Kasumi-1 (cell line): ENCODE results near the gene AFAP1.

ENCODE experiments used
- DNase-seq, 2 experiments: peaks; one replicate each; lab custom pipeline; 2025; lab: John Stamatoyannopoulos, UW

The AFAP1 gene

DNA sequence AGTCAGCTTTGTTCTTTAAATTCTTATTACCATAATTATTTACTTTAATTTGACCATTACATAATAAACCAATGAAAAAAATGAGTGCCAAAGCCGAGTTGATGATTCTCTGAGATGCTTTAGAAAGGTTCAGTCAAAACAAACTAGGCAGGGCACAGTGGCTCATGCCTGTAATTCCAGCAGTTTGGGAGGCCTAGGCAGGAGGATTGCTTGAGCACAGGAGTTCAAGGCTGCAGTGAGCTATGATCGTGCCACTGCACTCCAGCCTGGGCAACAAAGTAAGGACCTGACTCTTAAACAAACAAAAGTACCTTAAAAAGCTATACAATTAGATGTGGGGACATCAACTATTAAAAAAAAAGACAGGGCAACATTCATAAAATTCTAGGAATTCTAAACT is 75.0 kb downstream of the AFAP1 start:
- DNase-seq = no peak

DNA sequence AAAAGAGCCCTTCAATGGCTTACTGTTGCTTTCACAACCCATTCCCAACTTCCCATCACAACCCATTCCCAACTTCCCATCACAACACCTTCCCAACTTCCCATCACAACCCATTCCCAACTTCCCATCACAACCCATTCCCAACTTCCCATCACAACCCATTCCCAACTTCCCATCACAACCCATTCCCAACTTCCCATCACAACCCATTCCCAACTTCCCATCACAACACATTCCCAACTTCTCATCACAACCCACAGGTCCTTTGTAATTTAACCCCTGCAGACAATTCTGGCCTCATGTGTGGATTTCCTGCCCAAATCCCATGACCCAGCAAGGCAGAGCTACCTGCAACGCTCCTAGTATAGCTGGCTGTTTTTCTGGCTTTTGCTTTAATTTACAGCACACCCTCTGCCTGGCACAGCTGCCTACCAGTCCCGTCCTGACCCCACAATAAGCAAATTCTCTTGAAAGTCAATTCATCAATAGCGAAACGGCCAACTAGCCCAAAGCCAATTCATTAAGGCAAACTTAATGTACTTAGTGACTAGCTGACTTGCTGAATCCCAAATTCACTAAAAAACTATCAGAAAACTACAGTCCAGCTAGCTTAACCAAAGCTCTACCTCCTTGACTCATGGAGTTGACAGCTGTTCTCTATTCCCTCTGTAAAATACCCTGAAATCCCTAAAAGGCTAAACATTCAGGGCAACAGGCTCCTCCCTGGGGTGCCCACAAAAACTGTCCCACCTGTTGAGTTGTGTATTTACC is 75.6 kb downstream of the AFAP1 start:
- DNase-seq = no peak

DNA sequence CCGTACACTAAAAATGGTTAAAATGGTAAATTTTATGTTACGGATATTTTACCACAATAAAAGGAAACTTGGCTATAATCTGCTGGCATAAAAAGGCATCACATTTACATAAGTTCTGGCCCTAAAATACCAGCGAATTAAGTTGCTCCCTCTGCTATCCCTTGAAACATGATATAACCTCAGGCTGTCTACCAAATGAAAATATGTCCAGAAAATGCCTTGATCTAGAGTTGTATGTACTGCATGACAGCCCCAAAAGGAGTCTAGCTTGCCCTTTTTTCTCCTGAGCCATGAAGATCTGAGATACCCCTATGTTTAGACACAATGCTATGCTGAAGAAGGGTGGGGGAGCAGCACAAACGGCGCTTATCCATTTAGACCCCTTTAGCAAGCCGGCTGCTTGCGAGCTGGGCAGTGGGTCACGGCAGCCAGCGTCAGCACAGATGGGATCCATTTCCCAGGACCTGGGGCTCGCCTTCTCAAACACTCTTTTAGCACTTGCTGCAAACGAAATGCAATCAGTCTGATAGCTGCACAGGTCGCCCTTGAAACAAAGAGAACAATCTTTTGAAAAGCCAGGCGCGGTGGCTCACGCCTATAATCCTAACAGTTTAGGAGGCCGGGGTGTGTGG is 77.0 kb downstream of the AFAP1 start:
- DNase-seq = no peak

DNA sequence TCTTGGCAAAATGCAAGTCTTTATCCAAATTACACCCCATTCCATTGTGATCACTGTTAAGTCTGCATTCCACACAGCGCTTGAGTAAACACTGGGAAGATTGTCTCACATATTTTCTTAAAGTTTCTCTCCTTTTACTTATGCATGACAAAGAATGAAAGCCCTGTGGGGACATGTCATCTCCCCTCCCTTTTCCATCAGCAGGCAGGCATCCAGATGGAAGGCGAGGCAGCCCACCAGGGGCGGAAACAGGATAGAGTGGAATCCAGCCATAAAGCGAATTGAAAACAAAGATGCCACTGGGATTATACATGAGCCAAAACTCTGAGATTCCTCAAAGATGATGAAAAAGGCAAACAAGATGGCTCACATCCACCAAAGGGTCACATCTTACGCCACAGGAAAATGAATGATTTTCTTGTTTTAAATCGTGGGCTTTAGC is 78.2 kb downstream of the AFAP1 start:
- no peak for DNase-seq

DNA sequence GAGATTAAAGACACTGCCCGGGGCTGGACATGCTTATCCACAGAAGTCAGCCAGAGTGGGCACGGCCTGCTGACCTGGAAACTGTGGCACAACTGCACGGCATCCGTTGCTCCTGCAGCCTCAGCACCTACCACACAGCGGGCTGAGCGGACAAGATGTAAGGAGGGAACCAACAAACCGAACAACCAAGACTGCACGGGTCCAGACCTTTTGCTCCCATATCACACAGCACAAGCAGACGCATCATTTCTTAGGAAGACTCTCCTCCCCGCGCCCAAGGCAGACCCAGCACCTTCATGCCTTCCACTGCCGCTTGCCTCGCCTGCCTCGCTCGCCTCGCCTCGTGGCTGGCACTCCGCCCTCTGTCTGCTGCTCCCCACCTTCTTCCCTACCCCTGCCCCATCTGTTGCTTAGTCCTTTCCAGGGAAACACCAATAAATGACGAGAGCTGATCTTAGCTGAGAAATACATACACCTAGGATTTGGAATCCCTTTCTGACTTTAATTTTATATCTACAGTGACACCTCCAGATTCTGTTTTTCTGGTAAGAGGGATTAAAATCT is 79.0 kb downstream of the AFAP1 start:
- no peak for DNase-seq

DNA sequence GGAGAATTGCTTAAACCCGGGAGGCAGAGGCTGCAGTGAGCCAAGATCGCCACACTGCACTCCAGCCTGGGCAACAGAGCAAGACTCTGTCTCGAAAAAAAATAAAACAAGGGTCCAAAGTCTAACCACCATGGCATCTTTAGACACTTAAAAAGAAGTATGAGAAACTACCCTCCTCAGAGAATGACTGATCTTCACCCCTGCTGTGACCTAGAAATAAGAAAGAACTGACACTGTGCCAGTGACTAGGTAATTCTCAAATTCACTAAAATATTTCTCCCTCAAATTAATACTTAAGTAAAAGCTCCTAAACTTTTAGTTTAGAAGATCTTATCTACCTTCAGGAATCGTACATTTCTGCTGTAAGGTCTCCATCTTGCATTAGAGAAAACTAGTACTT is 80.3 kb downstream of the AFAP1 start:
- DNase-seq = no peak

DNA sequence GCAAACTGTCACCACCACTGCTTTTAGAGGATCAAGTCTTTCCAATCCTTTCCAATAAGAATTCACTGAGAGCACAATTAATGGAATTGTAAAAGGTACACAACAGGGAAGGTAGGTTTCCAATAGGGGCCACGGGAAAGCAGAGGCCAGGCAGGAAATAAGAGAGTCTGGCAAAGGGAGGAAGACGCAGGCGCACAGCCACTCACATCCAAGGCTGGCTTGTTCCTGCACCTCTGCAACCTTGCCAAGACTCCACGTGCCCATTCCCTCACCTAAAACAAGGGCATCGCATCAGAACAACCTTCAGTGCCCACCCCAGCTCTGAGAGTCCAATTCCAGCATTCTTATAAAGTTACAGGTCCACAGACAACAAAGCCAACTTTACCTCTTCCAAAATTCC is 81.2 kb downstream of the AFAP1 start:
- no peak for DNase-seq

DNA sequence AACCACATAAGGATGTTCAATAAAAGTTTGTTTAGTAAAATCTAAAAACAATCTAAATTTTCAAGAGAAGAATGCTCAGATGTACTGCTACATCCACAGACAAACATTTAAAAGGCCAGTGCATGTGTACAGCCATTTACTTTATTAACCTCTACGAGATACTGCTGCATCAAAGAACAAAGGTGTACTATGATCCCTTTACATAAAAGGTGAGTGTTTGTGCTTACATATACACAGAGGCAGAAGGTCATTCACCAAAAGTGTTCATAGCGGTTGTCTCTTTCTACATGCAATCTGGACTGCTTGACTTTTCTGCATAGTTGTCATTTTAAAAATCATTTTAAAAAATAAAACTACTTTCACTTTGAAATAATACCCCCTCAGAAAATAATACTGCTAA is 81.7 kb downstream of the AFAP1 start:
- DNase-seq = no peak

DNA sequence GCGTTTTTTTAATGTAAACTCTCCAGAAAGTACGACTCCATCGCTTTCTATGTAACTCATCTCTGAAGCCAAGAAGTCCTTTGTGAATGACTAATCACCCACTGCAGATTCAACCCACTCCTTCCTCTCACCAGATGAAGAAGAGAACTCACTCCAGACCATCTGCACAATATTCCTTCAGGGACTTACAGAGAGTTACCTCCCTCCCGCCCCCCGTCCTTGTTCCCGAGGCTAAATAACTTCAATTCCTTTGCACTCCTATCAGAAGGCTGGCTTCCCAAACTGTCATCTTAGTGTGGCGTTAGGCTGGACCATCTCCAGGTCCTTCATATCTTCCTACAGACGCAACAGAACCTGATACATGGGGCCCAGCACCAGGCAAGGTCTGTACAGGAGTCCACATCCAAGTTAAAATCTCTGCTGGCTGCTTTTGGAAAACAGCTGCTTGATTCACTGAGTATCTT is 82.4 kb downstream of the AFAP1 start:
- no peak for DNase-seq

DNA sequence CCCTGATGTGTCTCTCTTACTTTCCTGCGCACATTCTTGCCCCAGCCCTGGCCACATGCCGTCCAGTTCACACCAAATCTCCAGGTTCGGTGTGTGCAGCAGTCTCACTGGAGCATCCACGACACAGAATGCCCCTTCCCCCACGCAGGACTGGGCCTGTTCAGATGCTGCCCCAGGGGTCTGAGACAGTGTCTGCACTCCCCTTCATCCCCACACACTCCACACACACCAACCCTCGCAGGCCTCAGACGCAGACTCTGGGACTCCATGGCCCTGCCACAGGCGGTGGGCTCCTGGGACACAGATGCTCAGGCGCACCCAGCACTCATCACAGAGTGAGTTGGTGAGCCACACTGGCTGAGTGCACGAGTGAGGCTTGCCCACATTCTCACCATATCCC is 83.9 kb downstream of the AFAP1 start:
- DNase-seq = no peak

DNA sequence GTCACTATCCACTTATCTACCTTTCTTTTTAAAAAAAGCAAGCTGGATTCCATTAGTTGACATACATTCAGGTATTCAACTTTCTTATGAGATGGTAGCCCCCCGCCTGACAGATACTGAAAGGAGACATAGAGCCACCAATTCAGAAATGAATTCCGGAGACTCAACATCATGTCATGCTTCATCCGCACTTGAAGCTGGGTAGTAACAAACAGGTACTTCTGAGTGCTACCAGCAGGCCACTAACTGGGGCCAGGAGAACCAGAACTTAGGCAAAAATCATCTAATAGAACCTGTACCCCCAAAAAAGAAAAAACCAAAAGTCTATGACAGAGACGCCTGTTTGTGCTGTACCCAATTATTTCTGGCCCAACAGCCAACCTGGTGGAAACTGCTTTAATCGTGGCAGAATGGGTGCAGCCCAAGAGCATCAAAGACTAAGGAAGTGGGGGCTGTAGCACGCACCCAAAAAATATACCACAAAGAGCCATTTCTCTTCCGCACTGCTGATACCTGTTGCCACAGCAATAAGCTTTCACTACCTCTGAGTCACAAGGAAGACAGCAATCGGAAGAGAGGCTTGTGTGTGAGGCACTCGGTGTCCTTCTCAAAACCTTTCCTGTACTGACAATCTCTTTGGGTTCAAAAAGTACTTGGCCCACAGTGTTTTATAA is 84.8 kb downstream of the AFAP1 start:
- no peak for DNase-seq

DNA sequence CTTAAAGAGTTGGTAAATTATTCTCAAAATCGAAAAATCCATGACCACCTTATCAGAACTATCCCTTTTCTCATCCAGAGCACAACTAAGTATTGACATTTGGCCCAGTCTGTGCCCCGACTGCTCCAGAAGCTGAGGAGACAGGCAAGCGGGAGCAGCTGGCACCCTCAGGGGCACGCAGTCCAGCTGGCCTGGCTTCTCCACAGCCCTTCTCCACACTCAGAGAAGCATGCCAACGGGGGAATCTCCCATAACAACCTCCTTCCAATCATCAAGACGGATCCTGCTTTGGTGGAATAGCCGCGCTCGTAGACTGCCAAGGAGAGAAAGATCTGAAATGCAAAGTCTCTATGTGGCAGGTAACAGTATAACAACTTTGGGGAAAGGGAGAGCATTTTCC is 85.4 kb downstream of the AFAP1 start:
- no peak for DNase-seq

DNA sequence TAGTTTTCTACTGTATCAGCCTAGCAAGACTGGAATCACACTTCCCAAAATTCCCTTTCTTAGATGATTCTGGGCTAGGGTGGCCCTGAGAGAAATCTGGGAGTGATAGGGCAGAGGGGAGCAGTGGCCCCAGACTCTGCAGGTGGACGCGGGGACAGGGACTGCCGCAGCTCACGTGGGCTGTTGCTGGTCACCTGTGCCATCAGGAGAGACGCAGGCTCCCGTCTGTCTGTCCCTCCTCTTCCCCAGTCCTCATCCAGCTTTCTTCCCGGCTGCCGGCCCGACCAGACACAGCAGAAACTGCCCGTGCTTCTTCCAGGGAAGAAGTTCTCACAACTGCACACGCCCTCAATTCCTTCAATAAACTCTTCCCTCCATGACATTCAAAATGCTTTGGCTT is 86.4 kb downstream of the AFAP1 start:
- no peak for DNase-seq

DNA sequence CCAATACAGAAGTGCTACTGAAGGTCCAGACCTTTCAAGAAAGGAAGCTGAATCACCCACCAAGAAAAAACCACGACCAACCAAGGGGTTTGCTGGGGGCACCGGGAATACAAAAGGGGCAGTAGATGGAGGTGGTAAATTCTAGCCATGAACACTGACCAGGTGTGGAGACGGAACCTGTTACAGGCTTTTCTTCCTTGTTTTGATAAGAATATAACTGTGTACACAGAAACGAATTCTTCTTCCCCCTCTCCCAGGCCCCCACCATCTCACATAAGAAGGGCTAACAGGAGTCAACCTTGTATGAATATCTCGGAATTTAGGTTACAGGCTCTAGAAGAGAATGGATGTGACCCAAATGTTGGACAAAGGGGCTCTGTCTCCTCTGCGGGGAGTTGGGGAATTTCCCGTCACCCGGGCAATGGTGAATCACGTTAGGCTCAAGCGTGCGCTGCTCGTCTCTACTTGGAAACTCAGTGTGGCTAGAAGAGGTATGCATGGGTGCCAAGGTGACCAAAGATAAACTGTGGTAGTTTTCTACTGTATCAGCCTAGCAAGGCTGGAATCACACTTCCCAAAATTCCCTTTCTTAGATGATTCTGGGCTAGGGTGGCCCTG is 87.0 kb downstream of the AFAP1 start:
- no peak for DNase-seq

DNA sequence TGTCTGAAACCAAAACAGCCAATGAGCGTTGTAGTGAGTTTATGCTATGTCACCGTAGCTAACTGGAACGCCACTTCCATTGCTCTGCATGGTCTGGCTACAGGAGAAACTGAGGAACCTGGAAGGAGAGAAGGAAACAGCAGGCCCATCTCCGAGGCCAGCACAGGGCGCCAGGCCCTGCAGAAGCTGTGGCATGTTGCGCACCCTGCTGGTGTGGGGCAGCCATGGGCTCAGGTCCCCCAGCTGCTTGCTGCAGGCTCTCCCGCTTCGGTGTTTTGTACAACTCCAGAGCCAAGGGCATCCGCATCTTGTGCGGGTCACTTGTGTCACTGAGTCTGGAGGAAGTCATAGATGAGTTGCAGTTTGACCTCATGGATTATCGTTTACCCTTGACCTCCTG is 89.2 kb downstream of the AFAP1 start:
- DNase-seq = no peak

DNA sequence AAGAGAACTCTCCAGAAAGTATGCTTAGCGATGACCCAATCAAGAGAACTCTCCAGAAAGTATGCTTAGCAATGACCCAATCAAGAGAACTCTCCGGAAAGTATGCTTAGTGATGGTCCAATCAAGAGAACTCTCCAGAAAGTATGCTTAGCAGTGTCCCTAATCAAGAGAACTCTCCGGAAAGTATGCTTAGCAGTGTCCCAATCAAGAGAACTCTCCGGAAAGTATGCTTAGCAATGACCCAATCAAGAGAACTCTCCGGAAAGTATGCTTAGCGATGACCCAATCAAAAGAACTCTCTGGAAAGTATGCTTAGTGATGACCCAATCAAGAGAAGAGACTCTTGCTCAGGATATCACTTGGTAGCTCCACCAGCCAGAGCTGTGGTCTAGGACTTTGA is 92.5 kb downstream of the AFAP1 start:
- no peak for DNase-seq

DNA sequence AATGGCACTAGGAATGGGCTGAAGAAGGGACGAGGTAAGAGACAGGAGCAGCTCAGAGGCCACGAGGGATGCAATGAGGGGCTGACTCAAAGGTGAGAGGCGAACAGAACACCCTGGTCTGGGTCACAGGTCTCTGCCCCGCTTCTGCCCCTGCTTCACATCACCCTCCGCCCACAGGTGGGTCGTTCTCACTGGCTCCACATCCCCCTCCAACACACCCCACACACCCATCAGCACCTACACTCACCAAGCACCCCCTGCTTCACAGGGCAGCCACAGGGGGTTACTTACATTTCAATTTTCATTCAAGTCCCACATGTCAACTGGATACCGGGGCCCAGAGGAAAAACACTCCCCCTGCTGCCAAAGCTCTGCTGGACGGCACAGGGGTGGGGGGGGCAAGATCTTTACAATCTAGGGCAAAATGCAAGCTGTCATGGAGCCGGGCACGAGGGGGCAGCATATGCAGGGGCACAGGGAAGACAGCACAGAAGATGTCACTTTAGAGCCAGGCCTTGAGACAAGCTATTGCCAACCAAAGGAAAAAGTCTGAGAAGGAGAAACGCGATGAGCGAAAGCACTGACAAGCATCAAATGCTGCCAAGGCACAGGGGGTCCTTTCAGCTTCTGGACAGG is 94.0 kb downstream of the AFAP1 start:
- DNase-seq = peak; percentile 20 to 25

DNA sequence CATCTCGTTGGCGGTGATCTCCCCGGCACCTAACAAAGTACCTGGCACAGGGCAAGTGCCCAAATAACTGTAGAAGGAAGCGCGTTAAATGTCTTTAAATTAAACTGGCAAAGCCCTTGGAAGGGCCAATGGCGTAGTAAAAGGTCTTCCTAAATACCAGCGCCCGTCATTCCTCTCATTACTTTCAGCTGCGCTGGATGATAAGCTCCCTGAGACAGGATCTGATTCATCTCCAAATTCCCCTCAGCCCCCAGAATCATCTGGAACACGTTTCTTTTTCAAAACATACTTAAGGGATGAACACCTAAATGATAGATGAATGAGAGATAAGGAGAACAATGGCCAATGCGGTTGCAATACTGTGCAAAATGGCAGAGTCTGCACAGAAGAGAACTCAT is 95.1 kb downstream of the AFAP1 start:
- DNase-seq = no peak

DNA sequence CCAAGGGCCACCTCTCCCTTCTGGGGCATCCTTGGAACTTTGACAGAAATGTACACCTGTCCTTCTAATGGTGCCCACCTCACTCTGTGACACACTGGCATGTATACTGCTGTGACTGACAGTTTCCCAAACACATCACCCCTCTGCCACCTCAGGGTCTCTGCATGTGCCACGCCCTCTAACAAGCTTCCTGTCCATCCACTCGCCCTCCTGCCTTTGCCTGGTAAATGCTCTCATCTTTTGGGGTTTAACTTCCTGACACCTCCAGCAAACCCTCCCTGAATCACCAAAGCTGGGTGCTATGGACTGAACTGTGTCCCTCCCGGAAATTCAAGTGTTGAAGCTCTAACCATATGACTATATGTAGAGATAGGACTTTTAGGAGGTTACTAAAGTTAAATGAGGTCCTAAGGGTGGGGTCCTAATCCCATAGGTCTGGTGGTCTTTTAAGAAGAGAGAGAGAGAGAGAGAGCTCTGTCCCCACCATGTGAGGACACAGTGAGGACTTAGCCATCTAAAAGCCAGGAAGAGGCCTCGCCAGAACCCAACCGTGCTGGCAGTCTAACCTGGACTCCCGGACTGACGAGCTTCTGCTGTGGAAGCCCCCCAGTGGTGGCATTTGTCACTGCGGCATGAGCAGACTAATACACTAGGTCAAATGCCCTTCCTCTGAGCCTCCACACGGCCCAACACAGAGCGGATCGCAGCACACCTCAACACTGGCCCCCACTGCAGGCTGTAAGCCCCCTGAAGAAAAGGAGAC is 95.6 kb downstream of the AFAP1 start:
- peak; percentile 57 to 71 for DNase-seq

DNA sequence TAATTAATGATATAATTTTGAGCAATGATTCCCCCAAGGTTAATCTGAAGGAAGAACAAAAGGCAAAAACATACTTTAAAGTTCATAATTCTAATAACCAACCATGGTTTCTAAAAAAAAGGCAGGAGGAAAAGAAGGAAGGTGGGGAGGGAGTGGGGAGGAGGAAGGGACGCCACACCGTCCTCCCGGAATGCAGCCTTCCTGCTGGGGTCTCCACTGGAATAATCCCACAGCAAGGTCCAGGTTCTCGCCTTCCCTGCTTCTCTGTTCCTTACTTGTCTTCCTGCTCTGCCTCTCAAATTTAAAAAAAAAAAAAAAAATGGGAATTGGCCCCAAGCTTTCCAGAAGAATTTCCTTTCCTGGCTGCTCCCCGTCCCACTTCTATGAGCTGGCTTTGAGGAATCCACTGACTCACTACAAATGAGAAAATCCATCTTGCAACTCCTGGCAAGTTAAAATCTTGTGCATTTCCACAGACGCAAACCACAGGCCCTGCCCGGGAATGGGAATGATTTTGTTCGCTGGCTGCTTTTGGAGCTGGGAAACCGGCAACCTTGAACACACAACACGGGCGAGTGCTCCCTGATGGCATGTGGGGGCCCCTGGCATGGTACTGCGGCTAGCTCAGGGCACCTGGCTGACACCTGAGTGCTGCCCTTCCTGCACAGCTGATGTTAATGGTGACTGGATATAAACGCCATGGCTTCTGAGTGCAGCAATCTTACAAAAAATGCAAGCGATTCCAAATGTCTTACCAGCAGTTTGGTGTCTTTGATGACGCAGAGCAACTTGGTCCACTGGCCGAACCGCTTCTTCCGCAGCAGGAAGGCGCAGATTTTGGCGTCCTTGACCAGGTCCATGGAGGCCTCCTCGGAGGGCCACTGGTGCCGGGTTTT is 97.0 kb downstream of the AFAP1 start:
- no peak for DNase-seq
